IPS-18c (cell line): ENCODE results near the gene GPR17.

Source experiments
- H3K4me3 ChIP-seq: 2 replicates; pipeline ENCODE4 v1.7.0; 2013; ENCODE audit warnings: low read depth, mild to moderate bottlenecking, low read length, moderate library complexity; ENCODE audit not compliant: insufficient read depth
- H3K9me3 ChIP-seq: one replicate; pipeline ENCODE4 v1.6.1; 2013; ENCODE audit warnings: mild to moderate bottlenecking, low read length, moderate library complexity; ENCODE audit not compliant: control insufficient read depth, insufficient read depth

Gene GPR17

DNA sequence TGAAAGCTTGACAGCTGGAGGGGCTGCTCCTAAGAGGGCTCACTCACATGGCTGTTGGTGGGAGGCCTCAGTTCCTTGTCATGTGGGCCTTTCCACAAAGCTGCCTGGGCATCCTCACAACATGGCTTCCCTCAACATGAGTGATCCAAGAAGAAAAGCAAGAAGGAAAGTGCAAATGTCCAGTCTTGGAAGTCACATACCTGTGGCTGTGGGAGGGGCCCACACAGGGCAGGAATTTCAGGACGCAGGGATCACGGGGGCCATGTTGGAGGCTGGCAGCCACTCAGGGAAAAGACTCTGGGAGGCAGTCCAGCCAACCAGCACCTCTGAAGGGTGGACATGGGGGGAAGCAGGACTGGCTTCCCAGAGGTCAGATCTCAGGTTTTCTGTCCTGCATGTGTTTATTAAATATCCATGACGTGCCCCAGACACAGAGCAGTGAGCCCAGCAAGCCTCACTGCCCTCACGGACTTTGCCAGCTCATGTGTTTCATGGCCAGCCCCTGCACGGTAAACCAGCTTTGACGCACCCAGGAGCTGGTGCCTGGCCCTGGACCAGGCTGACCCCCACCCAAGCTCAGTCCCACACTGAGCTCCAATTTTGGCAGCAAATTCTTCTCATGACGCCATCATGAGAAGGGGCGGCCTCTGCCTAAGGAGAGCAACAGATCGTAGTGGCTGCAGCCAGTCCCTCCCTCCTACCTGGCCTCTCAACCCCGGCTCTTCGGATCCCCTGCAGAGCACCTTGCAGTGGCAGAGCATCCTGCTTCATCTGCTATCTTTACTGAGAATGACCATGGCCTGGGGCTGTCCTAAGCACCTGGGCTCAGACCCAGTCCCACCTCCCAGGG, 34.7 kb upstream of the GPR17 start:
- no peaks in the 10 kb centered on the region for H3K9me3 ChIP-seq
- H3K4me3 ChIP-seq = no peak overlapping the region

DNA sequence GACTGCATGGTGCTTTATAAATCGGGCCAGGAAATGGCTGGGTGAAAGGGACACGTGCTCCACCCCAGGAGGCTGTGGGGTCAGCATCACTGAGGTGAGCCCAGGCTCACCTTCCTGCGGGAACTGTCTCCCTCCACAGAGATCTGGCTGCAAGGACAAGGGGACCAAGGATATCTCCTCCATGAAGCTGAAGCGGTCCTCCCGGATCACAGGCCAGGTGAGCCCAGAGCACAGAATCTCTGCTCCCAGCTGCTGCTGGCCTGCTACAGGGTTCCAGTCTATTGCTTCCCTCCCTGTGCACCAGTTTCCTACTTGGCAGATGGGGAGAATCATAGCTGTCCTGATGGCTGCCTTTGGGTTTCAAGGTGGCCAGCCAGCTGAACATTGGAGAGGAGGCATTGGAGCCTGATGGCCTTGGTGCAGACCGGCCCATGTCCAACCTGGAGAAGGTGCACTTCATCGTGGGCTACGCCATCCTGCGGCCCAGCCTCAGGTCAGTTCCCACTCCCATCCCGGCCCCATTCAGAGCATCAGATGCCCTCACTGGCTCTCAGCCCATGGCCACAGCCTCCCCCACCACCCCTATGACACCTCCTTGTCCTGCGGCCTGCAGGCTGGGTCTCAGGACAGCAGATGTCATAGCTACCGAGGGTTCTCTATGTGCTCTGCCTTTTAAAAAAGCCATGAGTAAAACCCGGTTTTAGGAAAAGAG, 33.7 kb upstream of the GPR17 start:
- Histone ChIP-seq H3K4me3 (no peak overlapping the region), H3K9me3 (no peaks in the 10 kb centered on the region)

DNA sequence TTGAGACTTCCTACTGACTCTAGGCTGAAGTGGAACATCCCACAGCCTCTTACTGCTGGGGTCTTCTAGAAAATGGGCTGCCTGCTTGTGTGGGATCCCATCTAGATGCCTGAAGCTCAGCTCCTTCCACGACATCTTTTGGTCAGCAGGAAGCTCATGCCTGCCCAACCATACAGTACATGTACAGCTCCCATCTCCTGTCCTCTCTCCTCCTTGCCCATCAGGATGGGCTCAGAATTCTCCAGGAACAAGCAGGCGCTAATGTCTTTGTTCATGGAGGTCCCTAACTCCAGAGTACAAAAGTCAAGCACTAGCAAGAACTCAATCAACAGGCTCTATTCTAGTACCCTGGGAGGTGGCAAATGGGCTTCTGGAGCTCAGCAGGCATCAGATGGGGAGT, 31.7 kb upstream of the GPR17 start:
- no peaks in the 10 kb centered on the region for H3K9me3 ChIP-seq
- no peak overlapping the region for H3K4me3 ChIP-seq

DNA sequence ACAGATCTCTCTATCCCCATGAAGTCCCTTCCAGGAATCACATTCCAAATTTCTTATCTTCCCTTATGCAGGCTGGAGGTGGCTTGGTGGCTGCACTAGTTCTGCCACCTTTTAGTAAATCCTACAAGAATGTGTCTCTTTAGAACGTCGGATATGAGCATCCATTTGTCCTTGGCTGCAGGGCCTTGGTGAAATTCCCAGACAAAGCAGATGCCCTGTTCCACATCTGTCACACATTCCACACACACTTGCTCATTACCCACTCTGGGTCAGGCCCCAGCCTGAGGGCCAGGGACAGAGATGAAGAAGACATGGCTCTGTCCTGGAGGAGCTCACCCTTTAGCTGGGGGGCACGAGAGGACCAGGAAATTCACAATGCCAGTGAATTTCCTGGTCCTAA, 31.2 kb upstream of the GPR17 start:
- no peaks in the 10 kb centered on the region for H3K9me3 ChIP-seq
- H3K4me3 ChIP-seq = no peak overlapping the region

DNA sequence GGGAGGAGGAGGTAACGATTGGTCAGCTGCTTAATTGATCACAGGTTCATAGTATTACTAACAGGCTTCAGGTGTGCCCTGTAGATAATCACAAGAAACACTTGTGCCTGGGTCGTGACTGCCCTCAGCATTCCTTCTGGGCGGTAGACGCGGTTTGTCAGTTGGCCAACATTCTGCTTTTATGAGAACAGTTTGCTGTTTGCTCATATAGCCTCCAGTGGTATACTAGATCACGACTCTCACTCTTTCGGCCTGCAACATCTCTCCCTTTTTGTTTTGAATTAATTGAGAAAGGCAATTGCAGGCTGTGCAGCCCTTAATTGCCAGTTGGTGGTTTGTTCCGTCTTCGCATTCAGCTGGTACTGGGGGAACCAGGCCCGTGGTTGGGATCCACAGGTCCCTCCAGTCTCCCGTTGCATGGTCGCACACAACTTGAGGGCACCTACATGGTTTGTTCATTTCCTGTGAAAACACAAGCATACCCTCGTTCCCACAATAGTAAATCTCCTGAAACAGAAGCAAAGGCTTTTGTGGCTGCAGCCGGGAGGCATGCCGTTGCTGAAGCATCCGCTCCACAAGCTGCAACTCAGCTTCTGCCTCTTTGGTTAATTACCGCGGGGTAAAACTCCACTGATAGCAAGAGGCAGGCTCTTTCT, 30.3 kb upstream of the GPR17 start:
- Histone ChIP-seq H3K4me3 (no peak overlapping the region), H3K9me3 (no peaks in the 10 kb centered on the region)

DNA sequence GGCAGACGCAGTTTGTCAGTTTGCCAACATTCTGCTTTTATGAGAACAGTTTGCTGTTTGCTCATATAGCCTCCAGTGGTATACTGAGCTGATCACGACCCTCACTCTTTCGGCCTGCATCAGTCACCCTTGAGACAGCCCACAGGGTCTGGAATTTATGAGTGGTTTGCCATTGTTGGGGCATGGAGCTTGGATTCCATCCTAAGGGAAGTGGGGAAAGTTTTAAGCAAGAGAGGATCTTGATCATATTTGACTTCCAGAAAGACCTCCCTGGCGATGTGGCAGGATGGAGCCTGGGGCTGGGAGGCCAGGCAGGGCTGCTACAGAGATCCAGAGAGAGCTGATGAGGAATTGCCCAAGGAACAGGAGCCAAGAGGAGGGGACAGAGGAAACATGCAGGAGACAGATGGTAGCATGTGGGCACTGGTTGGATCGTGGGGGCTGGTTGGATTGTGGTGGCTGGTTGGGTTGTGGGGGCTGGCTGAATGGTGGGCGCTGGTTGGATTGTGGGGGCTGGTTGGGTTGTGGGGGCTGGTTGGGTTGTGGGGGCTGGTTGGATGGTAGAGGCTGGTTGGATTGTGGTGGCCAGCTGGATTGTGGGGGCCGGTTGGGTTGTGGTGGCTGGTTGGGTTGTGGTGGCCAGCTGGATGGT, 27.3 kb upstream of the GPR17 start:
- H3K4me3 ChIP-seq = no peak overlapping the region
- H3K9me3 ChIP-seq = no peaks in the 10 kb centered on the region

DNA sequence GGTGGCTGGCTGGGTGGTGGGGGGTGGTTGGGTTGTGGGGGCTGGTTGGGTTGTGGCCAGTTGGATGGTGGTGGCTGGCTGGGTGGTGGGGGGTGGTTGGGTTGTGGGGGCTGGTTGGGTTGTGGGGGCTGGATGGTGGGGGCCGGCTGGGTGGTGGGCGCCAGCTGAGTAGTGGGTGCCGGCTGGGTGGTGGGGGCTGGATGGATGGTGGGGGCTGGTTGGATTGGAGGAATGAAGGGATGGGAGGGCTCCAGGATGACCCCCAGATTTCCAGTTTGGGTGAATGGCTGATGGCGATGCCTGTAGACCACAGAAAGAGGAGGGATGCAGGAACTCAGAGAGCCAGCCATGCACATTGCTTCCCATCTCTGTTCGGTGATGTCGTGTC, 26.8 kb upstream of the GPR17 start:
- Histone ChIP-seq H3K9me3 (no peaks in the 10 kb centered on the region), H3K4me3 (no peak overlapping the region)

DNA sequence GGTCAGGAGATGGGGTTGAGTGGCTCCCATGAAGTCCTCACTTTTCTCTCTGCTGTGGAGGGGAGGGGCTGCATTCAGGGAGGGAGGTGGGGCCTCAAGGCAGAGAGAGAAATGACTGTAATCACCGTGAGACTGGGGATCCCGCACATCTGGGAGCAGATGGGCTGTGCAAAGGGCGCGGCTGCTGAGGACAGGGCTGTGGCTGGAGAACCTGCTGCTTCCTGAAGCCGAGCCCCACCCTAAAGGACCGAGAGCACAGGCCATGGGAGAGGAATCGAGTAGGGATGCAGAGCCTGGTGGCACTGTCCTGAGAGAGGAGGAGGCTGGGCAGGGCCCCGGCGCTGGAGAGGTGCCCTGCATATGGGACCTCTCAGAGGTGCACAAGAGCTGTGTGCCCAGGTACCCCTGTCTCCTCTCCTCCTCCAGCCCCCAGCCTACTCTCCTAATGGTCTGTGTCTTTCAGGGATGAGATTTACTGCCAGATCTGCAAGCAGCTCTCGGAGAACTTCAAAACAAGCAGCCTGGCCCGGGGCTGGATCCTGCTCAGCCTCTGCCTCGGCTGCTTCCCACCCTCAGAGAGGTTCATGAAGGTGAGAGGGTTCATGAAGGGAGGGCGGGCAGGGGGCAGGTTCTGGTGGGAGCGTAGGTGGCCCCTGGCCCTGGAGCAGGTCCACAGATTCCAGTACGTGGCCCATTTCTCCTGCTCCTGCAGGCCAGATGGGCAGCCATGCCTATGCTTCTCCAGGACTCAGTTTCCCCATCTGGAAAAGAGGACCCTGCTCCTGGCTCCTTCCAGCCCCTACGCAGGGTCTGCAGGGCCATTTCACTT, 25.9 kb upstream of the GPR17 start:
- no peak overlapping the region for H3K4me3 ChIP-seq
- no peaks in the 10 kb centered on the region for H3K9me3 ChIP-seq

DNA sequence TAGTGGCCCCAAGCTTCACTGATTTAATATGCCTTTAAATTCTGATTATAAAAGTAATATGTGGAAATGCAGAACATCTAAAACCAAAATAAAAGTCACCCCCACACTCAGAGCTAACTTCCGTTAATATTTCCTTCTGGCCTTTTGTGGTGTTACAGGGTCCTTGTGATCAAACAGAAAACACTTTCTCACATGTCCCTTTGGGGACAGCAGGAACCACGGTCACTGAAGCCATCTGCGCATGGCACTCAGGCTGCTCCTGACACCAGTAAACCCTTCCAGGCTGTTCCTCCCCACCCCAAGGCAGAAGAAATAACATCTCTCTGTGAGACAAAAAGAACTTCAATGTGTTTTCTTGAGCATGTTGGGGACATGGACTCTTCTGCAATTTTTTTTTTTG, 25.1 kb upstream of the GPR17 start:
- no peaks in the 10 kb centered on the region for H3K9me3 ChIP-seq
- no peak overlapping the region for H3K4me3 ChIP-seq

DNA sequence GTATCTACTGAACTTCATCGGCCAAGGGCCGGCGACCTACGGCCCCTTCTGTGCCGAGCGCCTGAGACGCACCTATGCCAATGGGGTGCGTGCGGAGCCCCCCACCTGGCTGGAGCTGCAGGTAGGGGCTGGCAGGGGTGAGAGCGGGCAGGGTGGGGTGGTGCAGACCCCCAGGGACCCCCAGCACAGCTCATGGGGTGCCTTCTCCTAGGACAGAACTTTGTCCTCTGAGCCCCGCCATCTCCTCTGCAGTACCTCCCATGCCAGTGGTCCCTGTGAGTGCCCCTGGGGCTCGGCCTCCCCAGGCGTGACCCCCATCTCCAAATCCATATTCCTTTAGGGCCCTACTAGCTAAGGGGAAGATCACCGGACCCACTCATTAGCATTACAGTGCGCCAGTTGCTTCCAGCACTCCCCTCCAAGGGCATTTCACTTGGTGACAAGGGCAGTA, 23.9 kb upstream of the GPR17 start:
- Histone ChIP-seq H3K4me3 (no peak overlapping the region), H3K9me3 (no peaks in the 10 kb centered on the region)

DNA sequence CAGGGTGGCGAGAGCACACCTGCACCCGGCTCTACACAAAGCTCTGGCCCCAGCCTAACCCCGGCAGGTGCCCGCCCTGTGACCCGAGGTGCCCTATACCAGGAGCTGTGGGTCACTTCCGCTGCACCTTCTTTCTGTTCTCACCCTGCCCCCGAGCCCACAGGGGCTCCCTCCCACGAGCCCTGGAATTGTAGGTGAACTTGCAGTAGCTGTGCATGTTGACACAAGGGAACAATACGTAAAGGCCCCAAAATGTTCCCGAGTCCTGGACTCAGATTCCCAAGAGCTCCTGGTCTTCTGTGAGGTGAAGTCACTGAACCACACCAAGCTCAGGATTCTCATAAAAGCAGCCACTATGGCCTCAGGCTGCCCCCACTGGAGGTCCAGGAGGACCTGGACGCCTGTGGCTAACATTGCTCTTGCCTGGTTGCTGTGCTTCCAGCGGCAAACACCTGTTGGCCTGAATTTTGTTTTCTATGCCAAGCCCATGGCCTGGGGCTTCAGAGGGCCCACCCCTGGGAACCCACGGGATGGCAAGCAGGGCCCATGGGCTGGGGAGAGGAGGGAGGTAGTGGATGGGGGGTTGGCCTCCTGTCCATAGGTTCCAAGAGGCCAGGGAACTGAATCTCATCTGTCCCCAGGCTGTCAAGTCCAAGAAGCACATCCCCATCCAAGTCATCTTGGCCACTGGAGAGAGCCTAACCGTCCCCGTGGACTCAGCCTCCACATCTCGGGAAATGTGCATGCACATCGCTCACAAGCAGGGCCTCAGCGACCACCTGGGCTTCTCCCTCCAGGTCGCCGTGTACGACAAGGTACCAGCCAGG, 23.2 kb upstream of the GPR17 start:
- Histone ChIP-seq H3K4me3 (no peak overlapping the region), H3K9me3 (no peaks in the 10 kb centered on the region)

DNA sequence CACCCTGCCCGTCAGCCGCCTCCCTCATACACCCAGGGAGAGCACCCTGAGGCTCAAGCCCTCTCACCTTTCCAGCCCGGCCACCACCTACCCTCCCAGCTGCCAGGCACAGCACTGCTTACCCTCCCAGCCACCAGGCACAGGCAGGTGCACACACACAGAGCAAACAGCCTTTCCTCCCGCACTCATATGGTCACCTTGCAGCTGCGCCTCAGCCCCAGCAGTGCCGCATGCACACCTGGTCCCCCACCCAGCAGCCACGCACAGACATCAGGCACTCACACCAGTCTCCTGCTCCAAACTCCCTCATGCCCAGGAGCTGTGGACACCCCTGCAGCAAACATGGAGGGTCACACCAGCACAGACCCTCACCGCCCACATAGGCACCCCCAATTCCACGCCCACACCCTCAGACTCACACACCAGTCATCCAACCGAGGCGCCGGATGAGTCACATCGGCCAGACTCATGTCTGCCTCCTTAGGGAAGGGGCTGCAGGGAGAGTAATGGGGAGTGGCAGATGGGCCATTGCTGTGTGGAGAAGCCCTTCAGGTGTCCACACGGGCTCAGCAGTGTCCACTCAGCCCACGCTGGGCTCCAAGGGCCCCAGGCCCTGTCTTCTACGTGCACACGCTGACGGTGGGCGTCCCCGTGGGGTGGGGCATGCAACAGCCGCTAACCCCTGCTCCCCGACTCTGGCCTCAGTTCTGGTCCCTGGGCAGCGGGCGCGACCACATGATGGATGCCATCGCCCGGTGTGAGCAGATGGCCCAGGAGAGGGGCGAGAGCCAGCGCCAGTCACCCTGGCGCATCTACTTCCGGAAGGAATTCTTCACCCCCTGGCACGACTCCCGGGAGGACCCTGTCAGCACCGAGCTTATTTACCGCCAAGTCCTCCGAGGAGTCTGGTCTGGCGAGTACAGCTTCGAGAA, 22.3 kb upstream of the GPR17 start:
- no peaks in the 10 kb centered on the region for H3K9me3 ChIP-seq
- no peak overlapping the region for H3K4me3 ChIP-seq

DNA sequence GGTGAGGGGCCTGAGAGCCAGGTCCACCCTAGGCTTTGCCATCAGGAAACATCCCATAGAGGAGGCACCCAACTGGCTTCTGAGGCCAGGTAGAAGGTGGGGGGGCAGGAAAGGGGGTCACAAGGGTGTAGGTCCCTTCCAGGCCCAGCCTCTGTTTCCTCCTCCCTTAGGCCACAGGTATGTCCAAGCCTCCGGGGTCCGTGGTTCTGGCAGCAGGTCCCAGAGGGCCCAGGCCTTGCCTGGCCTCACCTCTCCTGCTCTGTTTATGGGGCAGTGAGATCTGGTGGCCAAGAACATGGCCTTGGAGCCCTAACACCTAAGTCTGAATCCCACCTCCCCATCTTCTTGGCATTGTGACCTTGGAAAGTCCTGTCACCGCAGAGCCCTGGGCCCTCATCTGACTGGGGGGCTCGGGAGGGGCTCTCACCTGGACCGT, 21.6 kb upstream of the GPR17 start:
- Histone ChIP-seq H3K9me3 (no peaks in the 10 kb centered on the region), H3K4me3 (no peak overlapping the region)

DNA sequence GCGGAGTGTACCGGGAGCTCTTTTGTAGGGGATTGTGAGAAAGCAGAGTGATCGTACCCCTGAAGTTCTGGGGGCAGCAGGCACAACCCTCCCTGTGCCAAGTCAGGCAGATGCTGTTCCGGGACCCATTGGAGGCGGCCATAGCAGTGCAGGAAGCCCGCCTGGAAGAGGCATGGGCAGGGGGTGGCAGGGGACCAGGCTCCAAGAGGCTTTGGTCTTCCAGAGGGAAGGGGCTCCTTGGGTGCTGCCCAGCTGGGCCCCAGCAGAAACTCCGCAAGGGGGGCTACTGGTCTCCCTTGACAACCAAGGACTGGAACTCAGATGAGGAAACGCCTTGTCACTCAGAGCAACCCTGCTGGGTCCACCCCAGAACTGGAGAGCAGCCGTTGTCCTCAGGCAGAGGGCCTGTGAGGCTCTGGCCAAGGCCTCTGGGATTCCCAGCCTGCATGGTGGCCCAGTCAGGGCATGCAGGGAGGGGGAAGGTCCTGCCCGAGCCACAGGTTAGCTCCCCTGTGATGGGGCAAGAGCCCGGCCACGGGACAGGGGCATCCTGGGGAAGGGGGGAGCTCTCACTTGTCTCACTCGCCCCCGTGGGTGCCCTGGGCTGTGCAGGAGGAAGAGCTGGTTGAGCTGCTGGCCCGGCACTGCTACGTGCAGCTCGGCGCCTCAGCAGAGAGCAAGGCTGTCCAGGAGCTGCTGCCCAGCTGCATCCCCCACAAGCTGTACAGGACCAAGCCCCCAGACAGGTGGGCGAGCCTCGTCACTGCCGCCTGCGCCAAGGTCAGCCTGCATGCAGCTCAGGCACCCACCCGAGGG, 21.0 kb upstream of the GPR17 start:
- no peak overlapping the region for H3K4me3 ChIP-seq
- no peaks in the 10 kb centered on the region for H3K9me3 ChIP-seq
